WTC11 (cell line): ENCODE data around the gene CDH22.

Source experiments
- ATF2 ChIP-seq: sonication (generic); formaldehyde crosslinking; IDR thresholded peaks from 2 replicates; pipeline ENCODE4 v1.8.1; 2022; ENCODE audit warnings: low read depth, missing genetic modification reagents, borderline replicate concordance
- CTCF ChIP-seq: fragments of 200-600 bp; IDR thresholded peaks from 2 replicates; pipeline ENCODE4 v1.8.0; 2022; ENCODE audit warnings: antibody characterized with exemption
- GRHL2 ChIP-seq: fragments of 250-450 bp; sonication (Bioruptor Pico); IDR thresholded peaks from 2 replicates; pipeline ENCODE4 v1.8.0; 2022; ENCODE audit warnings: mild to moderate bottlenecking, moderate library complexity; ENCODE audit not compliant: insufficient replicate concordance, severe bottlenecking
- IRF2 ChIP-seq: sonication (generic); formaldehyde crosslinking; IDR thresholded peaks from 2 replicates; pipeline ENCODE4 v1.8.0; 2022; ENCODE audit warnings: low read depth, missing genetic modification reagents, borderline replicate concordance
- JUN ChIP-seq: sonication (generic); formaldehyde crosslinking; IDR thresholded peaks from 2 replicates; pipeline ENCODE4 v1.8.0; 2023; ENCODE audit warnings: mild to moderate bottlenecking, missing genetic modification reagents
- MYBL2 ChIP-seq: sonication (generic); formaldehyde crosslinking; IDR thresholded peaks from 2 replicates; pipeline ENCODE4 v1.8.1; 2023; ENCODE audit warnings: mild to moderate bottlenecking, moderate library complexity, missing genetic modification reagents
- NFYB ChIP-seq: sonication (generic); formaldehyde crosslinking; conservative IDR thresholded peaks from 2 replicates; pipeline ENCODE4 v1.8.0; 2022; ENCODE audit warnings: low read depth, missing genetic modification reagents
- TCF7 ChIP-seq: sonication (generic); formaldehyde crosslinking; IDR thresholded peaks from 2 replicates; pipeline ENCODE4 v1.8.0; 2022; ENCODE audit warnings: mild to moderate bottlenecking, low read depth, missing genetic modification reagents, moderate library complexity
- USF2 ChIP-seq: sonication (generic); formaldehyde crosslinking; IDR thresholded peaks from 2 replicates; pipeline ENCODE4 v1.8.1; 2023; ENCODE audit warnings: mild to moderate bottlenecking, missing genetic modification reagents, moderate library complexity
- TF ChIP-seq, protein P1 (sequence below): sonication (generic); formaldehyde crosslinking; IDR thresholded peaks from 2 replicates; pipeline ENCODE4 v1.8.0; 2023; ENCODE audit warnings: mild to moderate bottlenecking, missing genetic modification reagents
- TF ChIP-seq, protein P2 (sequence below): sonication (generic); formaldehyde crosslinking; IDR thresholded peaks from 2 replicates; pipeline ENCODE4 v1.8.0; 2022; ENCODE audit warnings: mild to moderate bottlenecking, missing genetic modification reagents
- TF ChIP-seq, protein P3 (sequence below): sonication (generic); formaldehyde crosslinking; conservative IDR thresholded peaks from 2 replicates; pipeline ENCODE4 v1.8.1; 2023; ENCODE audit warnings: mild to moderate bottlenecking, low read depth, missing genetic modification reagents, moderate library complexity

GRCh38 chr20:46129955-46130481 lies 178.3 kb downstream of the CDH22 start:
- TF ChIP-seq, protein P1, sequence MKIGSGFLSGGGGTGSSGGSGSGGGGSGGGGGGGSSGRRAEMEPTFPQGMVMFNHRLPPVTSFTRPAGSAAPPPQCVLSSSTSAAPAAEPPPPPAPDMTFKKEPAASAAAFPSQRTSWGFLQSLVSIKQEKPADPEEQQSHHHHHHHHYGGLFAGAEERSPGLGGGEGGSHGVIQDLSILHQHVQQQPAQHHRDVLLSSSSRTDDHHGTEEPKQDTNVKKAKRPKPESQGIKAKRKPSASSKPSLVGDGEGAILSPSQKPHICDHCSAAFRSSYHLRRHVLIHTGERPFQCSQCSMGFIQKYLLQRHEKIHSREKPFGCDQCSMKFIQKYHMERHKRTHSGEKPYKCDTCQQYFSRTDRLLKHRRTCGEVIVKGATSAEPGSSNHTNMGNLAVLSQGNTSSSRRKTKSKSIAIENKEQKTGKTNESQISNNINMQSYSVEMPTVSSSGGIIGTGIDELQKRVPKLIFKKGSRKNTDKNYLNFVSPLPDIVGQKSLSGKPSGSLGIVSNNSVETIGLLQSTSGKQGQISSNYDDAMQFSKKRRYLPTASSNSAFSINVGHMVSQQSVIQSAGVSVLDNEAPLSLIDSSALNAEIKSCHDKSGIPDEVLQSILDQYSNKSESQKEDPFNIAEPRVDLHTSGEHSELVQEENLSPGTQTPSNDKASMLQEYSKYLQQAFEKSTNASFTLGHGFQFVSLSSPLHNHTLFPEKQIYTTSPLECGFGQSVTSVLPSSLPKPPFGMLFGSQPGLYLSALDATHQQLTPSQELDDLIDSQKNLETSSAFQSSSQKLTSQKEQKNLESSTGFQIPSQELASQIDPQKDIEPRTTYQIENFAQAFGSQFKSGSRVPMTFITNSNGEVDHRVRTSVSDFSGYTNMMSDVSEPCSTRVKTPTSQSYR: no peak
- TF ChIP-seq IRF2 (CRISPR knock-in tag): no peak
- TF ChIP-seq CTCF: no peak
- TF ChIP-seq MYBL2 (CRISPR knock-in tag): no peak
- TF ChIP-seq, protein P2, sequence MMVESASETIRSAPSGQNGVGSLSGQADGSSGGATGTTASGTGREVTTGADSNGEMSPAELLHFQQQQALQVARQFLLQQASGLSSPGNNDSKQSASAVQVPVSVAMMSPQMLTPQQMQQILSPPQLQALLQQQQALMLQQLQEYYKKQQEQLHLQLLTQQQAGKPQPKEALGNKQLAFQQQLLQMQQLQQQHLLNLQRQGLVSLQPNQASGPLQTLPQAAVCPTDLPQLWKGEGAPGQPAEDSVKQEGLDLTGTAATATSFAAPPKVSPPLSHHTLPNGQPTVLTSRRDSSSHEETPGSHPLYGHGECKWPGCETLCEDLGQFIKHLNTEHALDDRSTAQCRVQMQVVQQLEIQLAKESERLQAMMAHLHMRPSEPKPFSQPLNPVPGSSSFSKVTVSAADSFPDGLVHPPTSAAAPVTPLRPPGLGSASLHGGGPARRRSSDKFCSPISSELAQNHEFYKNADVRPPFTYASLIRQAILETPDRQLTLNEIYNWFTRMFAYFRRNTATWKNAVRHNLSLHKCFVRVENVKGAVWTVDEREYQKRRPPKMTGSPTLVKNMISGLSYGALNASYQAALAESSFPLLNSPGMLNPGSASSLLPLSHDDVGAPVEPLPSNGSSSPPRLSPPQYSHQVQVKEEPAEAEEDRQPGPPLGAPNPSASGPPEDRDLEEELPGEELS: no peak
- TF ChIP-seq NFYB (CRISPR knock-in tag): no peak
- TF ChIP-seq ATF2: no peak
- no peak for TF ChIP-seq TCF7 (CRISPR knock-in tag)
- TF ChIP-seq USF2 (CRISPR knock-in tag): no peak
- no peak for TF ChIP-seq GRHL2 (CRISPR knock-in tag)
- TF ChIP-seq, protein P3, sequence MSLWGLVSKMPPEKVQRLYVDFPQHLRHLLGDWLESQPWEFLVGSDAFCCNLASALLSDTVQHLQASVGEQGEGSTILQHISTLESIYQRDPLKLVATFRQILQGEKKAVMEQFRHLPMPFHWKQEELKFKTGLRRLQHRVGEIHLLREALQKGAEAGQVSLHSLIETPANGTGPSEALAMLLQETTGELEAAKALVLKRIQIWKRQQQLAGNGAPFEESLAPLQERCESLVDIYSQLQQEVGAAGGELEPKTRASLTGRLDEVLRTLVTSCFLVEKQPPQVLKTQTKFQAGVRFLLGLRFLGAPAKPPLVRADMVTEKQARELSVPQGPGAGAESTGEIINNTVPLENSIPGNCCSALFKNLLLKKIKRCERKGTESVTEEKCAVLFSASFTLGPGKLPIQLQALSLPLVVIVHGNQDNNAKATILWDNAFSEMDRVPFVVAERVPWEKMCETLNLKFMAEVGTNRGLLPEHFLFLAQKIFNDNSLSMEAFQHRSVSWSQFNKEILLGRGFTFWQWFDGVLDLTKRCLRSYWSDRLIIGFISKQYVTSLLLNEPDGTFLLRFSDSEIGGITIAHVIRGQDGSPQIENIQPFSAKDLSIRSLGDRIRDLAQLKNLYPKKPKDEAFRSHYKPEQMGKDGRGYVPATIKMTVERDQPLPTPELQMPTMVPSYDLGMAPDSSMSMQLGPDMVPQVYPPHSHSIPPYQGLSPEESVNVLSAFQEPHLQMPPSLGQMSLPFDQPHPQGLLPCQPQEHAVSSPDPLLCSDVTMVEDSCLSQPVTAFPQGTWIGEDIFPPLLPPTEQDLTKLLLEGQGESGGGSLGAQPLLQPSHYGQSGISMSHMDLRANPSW (CRISPR knock-in tag): no peak
- TF ChIP-seq JUN (CRISPR knock-in tag): no peak
